DOHH2 (cell line): ENCODE measurements around the gene PTHLH.

Source experiments
- H3F3A ChIP-seq: fragments of 200-600 bp; sonication (generic), shearing (Covaris generic); 2 replicates; pipeline ENCODE4 v1.6.0; 2016; ENCODE audit warnings: antibody characterized with exemption, mild to moderate bottlenecking; ENCODE audit not compliant: control insufficient read depth, insufficient read depth
- H3K27ac ChIP-seq: fragments of 200-600 bp; sonication (generic); 2 replicates; pipeline ENCODE4 v1.5.1; 2014; ENCODE audit warnings: low read depth, mild to moderate bottlenecking, low read length, moderate library complexity
- H3K27me3 ChIP-seq: fragments of 200-600 bp; sonication (generic); 2 replicates; pipeline ENCODE4 v1.6.1; 2014; ENCODE audit warnings: mild to moderate bottlenecking, low read length, mixed read lengths; ENCODE audit not compliant: control insufficient read depth
- H3K36me3 ChIP-seq: fragments of 200-600 bp; sonication (generic); 2 replicates; pipeline ENCODE4 v1.6.1; 2014; ENCODE audit warnings: mild to moderate bottlenecking, low read length, moderate library complexity, mixed read lengths; ENCODE audit not compliant: control insufficient read depth
- H3K4me1 ChIP-seq: fragments of 200-600 bp; sonication (generic); 2 replicates; pipeline ENCODE4 v1.6.1; 2014; ENCODE audit warnings: mild to moderate bottlenecking, low read length, mixed read lengths; ENCODE audit not compliant: control insufficient read depth
- H3K4me2 ChIP-seq: fragments of 200-600 bp; sonication (generic); 2 replicates; pipeline ENCODE4 v1.6.0; 2014; ENCODE audit warnings: mild to moderate bottlenecking, low read length, moderate library complexity
- H3K4me3 ChIP-seq: fragments of 200-600 bp; sonication (generic); 2 replicates; pipeline ENCODE4 v1.5.1; 2014; ENCODE audit warnings: mild to moderate bottlenecking, low read length, mixed read lengths
- H3K79me2 ChIP-seq: fragments of 200-600 bp; sonication (generic); 2 replicates; pipeline ENCODE4 v1.6.1; 2014; ENCODE audit warnings: mild to moderate bottlenecking, low read length, mixed read lengths; ENCODE audit not compliant: control insufficient read depth
- H3K9me2 ChIP-seq: fragments of 200-600 bp; sonication (generic); replicated peaks from 2 replicates; pipeline ENCODE4 v1.6.1; 2014; ENCODE audit warnings: mild to moderate bottlenecking, low read length, mixed read lengths; ENCODE audit not compliant: control insufficient read depth
- H3K9me3 ChIP-seq: fragments of 200-600 bp; sonication (generic); 2 replicates; pipeline ENCODE4 v1.6.1; 2014; ENCODE audit warnings: antibody characterized with exemption, low read length, mixed read lengths; ENCODE audit not compliant: control insufficient read depth, insufficient read depth
- H4K20me1 ChIP-seq: fragments of 200-600 bp; sonication (generic); 2 replicates; pipeline ENCODE4 v1.6.0; 2014; ENCODE audit warnings: low read depth, mild to moderate bottlenecking, antibody characterized with exemption, low read length, moderate library complexity; ENCODE audit not compliant: control insufficient read depth, insufficient read depth
- EZH2phosphoT487 ChIP-seq: fragments of 200-600 bp; sonication (generic); IDR thresholded peaks from 2 replicates; pipeline ENCODE4 v1.6.1; 2017; ENCODE audit warnings: borderline replicate concordance, mild to moderate bottlenecking, antibody characterized with exemption, low read length, moderate library complexity, mixed read lengths
- TF ChIP-seq, protein P1 (sequence below): fragments of 200-600 bp; sonication (generic); IDR thresholded peaks from one replicate; pipeline ENCODE4 v1.5.1; 2014; ENCODE audit warnings: antibody characterized with exemption, mild to moderate bottlenecking, low read depth, low read length; ENCODE audit not compliant: poor library complexity, severe bottlenecking

The PTHLH gene

DNA sequence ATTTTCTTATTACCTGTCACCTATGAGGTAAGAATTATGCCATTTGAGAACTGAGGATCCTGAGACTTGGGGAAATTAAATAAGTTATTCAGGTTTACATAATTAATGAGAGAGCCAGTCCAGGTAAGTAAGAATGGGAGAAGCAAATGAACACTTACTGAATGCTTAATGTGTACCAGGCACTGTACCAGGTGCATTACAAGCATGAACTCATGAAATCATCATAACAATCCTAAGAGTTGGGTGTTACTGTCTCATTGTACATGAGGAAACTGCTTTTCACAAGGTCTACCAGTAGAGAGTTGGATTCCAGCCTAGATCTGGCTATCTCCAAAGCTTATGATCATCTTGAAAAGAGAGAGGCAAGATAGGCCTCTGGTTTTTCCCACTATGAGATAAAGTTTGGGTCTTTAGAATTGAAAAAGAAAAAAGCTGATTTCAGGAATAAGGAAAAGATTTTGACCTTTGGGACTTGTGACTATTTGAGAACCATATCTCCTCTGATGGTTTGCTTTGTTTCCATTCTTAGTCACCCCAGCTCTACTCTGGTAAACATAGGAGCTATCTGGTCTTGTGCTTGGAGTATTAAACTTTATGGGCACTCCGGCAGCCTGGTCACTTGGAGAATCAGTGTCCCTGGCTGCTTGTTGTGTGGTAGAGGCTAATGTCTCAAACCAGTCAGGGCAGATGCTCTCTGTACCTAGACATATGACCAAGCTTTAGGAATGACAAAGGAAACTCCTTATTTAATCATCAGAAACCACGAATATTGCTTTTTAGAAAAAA, 48.0 kb downstream of the PTHLH start:
- no peaks in the 10 kb centered on the region for H3K9me2 ChIP-seq
- H3K27me3 ChIP-seq: peaks cover 5% of the 10 kb centered on the region
- H3K4me1 ChIP-seq: no peaks in the 10 kb centered on the region
- no peaks in the 10 kb centered on the region; the same call in 1 of the 2 replicates for H3K9me3 ChIP-seq
- H3K27ac ChIP-seq: no peak overlapping the region
- no peaks in the 10 kb centered on the region for H3K36me3 ChIP-seq
- H4K20me1 ChIP-seq: no peaks in the 10 kb centered on the region
- no peak overlapping the region for H3K4me3 ChIP-seq
- H3K4me2 ChIP-seq: no peak overlapping the region
- no peaks in the 10 kb centered on the region for H3K79me2 ChIP-seq
- TF ChIP-seq EZH2phosphoT487: no peak
- TF ChIP-seq, protein P1, sequence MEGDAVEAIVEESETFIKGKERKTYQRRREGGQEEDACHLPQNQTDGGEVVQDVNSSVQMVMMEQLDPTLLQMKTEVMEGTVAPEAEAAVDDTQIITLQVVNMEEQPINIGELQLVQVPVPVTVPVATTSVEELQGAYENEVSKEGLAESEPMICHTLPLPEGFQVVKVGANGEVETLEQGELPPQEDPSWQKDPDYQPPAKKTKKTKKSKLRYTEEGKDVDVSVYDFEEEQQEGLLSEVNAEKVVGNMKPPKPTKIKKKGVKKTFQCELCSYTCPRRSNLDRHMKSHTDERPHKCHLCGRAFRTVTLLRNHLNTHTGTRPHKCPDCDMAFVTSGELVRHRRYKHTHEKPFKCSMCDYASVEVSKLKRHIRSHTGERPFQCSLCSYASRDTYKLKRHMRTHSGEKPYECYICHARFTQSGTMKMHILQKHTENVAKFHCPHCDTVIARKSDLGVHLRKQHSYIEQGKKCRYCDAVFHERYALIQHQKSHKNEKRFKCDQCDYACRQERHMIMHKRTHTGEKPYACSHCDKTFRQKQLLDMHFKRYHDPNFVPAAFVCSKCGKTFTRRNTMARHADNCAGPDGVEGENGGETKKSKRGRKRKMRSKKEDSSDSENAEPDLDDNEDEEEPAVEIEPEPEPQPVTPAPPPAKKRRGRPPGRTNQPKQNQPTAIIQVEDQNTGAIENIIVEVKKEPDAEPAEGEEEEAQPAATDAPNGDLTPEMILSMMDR: no peak
- no peaks in the 10 kb centered on the region for H3F3A ChIP-seq

DNA sequence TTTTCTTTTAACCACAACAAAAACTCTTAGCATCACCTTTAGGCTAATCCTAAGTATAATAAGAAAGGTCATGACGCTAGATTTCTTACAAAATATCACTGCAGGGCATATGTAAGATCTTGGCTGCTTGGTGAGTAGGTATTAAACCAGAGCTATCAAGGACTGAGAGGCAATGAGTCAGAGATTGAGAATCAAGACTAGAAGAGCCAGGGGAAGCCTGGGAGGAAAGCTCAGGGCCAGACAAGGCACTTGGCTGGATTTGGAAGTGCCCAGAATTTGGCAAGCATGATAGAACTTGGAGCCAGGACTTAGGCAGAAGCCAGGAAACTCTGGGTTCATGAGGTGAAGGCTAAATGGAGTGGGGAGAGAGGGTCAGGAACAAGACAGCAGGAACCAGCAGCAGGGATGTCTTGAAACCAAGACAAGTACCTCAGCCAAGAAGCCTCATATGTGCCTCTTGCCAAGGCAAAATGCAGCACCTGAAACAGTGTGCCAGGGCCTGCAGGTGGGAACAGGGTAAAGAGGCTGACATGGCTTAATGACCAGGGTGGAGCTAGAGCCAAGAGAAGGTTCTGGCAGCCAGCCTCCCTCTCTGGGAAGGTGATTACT, 49.9 kb downstream of the PTHLH start:
- Histone ChIP-seq H3K4me2 (no peak overlapping the region), H3K36me3 (no peaks in the 10 kb centered on the region), H3K4me3 (no peak overlapping the region), H3F3A (no peaks in the 10 kb centered on the region), H3K27ac (no peak overlapping the region), H3K9me3 (no peaks in the 10 kb centered on the region; the same call in 1 of the 2 replicates), H3K27me3 (peaks cover 4% of the 10 kb centered on the region), H3K4me1 (no peaks in the 10 kb centered on the region), H4K20me1 (no peaks in the 10 kb centered on the region), H3K9me2 (no peaks in the 10 kb centered on the region), H3K79me2 (no peaks in the 10 kb centered on the region)
- TF ChIP-seq EZH2phosphoT487: no peak
- TF ChIP-seq, protein P1: no peak

DNA sequence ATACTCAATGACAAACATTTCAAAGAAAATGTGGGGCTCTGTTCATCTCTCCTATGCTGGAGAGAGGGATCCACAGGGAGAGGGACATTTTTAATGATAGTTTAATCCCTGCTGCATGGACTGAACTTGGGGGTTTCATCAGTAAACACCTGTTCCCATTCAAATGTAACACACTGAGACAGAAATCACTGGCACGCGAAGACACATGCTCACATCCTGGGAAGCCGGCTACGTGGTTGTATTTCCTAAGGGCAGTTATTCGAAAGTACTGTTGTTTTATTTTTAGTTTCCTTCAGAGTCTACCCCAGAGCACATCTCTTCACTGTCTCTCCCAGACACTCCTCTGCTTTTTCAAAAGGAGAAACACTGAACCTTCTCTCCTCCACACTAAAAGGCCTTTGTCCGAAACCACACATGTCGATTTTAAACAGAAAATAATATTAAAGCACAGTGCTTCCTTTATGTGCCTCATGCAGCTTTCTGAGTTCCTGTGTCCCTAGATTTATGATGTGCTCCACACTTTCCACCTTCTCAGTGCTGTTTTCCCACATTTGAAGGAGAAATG, 52.8 kb downstream of the PTHLH start:
- H3K27ac ChIP-seq: no peak overlapping the region
- no peak for TF ChIP-seq EZH2phosphoT487
- TF ChIP-seq, protein P1: no peak
- H4K20me1 ChIP-seq: no peaks in the 10 kb centered on the region
- no peaks in the 10 kb centered on the region; the same call in 1 of the 2 replicates for H3K9me3 ChIP-seq
- peaks cover 4% of the 10 kb centered on the region; the same call in 1 of the 2 replicates for H3K27me3 ChIP-seq
- no peaks in the 10 kb centered on the region for H3K79me2 ChIP-seq
- H3F3A ChIP-seq: no peaks in the 10 kb centered on the region
- no peaks in the 10 kb centered on the region for H3K36me3 ChIP-seq
- no peaks in the 10 kb centered on the region for H3K4me1 ChIP-seq
- no peaks in the 10 kb centered on the region for H3K9me2 ChIP-seq
- no peak overlapping the region for H3K4me2 ChIP-seq
- H3K4me3 ChIP-seq: no peak overlapping the region
